GM18951 (cell line): Measurements from ENCODE around the gene GDI1.
A peak's percentile ranks its signal among the peaks of the same experiment; 100 is the strongest.

Experiments
- POLR2A ChIP-seq: IDR thresholded peaks from 4 replicates; pipeline ENCODE4 v1.6.1; 2011; ENCODE audit warnings: mild to moderate bottlenecking; ENCODE audit not compliant: insufficient read length, insufficient read depth; ENCODE audit errors: extremely low read depth
- in situ Hi-C: fragments of 300-500 bp; cut with MboI; formaldehyde crosslinking; loops from one replicate; pipeline ENCODE4 v1.12.0; 2022; ENCODE audit warnings: low sequenced_read_pairs, mixed read lengths, inconsistent platforms; ENCODE audit not compliant: unreplicated experiment

The GDI1 gene

DNA sequence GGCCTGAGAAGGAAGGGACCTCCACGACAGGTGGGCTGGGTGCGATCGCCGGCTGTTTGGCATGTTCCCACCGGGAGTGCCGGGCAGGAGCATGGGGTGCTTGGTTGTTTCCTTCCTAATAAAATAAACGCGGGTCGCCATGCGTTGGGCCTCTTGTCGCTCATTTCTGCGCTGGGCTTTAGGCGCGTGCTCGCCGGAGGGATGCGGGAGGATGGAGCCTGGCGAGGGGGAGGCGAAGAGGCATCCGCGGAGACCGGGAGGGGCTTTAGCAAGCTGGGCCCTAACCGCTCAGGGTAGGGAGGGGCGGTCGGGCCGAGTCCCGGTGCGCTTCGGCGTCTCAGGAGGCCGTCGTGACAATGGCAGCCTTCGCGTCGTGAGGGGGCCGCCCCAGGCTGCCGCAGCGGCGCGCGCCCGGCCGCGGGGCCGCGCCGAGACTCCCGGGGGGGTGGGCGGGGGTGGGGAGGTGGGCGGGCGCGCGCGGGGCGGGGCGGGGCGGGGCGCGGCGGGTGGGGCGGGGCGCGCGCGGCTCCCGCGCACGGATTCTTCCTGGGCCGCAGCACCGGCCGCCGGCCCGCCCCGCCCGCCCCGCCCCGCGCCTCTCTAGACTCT is 476 bp upstream of the GDI1 start:
- in situ Hi-C loops = no loop called here
- TF ChIP-seq POLR2A = no peak

DNA sequence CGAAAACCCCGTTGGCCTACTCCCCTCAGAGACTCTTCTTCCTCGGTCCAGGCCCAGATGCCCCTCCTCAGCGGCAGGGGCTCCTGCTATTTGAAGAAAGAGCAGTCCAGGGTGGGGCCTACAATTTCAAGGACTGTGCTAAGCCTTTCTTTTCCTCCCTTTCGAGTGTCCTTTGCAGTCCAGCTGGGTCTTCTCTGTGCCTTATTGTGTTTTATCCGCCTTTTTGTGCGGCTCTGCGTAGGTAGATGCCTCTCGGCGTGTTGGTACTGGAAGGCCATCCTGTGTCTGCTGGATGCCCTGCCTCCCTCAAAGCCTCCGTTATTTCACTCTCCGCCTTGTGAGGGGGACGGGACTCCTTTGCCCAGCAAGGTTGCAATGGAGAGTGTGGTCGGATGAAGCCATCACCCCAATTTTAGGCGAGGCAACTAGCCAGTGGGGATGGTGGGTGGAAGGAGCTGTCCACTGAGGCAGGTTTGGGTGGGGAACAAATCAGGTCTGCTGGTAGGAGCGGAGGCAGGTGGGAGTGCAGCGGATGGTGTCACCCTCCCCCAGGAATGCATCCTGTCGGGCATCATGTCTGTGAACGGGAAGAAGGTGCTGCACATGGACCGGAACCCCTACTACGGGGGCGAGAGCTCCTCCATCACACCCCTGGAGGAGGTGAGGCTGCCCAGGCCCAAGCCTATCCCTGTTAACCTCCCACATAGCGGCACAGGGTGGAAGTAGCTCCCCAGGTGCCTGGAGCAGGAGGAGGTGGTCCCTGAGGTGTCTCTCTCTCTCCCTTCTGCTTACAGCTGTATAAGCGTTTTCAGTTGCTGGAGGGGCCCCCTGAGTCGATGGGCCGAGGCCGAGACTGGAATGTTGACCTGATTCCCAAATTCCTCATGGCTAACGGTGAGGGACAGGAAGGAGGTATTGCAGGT is 1.3 kb downstream of the GDI1 start:
- TF ChIP-seq POLR2A = no peak
- in situ Hi-C loops = no loop called here

DNA sequence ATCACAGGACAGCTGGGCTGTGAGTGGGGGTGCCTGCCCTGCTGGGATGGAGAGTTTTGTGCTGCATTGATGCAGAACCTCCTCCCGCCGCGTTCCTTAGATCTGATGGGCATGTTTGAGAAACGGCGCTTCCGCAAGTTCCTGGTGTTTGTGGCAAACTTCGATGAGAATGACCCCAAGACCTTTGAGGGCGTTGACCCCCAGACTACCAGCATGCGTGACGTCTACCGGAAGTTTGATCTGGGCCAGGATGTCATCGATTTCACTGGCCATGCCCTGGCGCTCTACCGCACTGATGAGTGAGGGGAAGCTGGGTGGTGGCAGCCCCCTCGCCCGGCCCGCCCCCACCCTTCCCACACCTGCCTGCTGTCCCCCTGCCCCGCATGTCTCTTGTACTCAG is 2.9 kb downstream of the GDI1 start:
- in situ Hi-C loops = no loop called here
- TF ChIP-seq POLR2A = no peak

DNA sequence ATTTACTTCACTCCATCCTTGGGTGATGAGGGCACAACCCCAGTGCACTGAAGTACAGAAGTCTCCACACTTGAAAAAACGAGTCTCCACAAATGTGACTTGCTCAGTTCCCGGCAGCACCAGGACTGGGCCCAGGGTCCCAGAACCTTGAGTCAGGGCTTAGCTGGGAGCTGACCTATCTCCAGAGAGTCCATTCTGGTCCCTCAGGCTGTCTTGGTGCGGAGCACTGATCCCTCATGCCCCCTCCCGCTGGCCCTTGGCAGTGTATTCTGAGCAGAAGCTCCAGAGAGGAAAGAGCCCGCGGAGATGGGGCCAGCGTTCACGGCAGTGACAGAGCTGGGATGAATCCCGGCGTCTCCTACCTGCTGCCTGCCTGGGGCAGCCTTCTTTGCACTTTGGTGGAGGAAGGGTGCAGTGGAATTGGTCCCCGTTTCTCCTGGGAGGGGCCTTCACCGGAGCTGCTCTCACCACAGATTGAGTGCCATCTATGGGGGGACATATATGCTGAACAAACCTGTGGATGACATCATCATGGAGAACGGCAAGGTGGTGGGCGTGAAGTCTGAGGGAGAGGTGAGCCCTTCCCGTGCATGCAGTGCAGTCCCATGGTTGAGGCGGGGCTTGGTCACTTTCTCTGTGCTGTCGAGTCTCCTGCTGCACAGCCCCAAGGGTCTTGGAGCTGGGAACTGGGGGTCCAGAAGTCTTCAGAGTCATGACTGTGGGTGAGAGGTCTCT is 3.8 kb downstream of the GDI1 start:
- in situ Hi-C loops = no loop called here
- no peak for TF ChIP-seq POLR2A

DNA sequence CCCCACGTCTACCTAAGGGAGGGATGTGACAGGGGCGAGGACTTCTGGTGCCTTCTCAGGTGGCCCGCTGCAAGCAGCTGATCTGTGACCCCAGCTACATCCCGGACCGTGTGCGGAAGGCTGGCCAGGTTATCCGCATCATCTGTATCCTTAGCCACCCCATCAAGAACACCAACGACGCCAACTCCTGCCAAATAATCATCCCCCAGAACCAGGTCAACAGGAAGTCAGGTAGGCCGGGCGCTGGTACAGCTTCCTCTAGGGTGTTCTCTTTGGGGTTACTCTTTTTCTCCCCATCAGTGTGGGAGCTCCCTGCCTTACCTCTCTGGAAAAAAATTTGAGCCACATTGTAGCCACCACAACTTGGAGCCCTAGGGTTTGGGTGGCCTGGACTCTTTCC is 4.6 kb downstream of the GDI1 start:
- in situ Hi-C loops = no loop called here
- TF ChIP-seq POLR2A = no peak

DNA sequence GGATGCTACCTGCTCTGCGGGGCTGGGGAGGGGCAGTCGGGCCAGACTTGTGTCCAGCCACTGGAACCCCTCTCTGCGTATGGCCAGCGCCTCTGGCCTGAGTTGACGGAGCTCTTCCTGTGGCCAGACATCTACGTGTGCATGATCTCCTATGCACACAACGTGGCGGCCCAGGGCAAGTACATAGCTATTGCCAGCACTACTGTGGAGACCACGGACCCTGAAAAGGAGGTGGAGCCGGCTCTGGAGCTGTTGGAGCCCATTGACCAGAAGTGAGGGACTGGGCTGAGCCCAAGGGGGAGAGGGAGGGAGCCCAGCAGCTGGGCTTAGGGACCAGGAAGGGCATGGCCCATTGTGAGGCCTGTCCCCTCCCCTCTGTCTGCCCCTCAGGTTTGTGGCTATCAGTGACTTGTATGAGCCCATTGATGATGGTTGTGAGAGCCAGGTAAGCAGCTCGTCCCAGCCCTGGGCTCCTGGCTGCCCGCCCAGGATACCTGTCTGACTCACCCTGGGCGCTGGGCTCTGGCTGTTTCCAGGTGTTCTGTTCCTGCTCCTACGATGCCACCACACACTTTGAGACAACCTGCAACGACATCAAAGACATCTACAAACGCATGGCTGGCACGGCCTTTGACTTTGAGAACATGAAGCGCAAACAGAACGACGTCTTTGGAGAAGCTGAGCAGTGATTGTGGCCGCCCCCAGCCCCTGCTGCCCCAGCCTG is 5.2 kb downstream of the GDI1 start:
- no peak for TF ChIP-seq POLR2A
- in situ Hi-C loops = no loop called here

DNA sequence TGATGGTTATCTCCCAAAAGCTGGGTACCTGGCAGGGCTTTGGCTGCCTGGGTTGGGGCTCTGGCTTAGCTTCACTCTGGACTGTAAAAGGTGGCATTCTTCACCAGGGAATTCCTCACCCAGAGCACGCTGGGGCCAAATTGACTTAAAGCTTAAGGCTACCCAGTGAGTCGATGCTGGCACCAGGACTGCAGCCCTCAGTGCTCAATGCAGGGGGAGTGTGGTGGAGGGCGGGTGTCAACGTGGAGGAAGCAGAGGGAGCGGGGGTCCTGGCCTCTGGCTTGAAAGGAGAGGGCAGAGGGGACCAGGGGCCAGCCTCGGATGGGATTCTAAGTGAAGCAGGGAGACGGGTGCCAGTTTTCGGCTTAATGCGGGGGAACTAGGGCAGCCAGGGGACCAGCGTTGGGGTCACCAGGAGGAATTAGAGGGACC is 6.5 kb downstream of the GDI1 start:
- in situ Hi-C loops = no loop called here
- no peak for TF ChIP-seq POLR2A

DNA sequence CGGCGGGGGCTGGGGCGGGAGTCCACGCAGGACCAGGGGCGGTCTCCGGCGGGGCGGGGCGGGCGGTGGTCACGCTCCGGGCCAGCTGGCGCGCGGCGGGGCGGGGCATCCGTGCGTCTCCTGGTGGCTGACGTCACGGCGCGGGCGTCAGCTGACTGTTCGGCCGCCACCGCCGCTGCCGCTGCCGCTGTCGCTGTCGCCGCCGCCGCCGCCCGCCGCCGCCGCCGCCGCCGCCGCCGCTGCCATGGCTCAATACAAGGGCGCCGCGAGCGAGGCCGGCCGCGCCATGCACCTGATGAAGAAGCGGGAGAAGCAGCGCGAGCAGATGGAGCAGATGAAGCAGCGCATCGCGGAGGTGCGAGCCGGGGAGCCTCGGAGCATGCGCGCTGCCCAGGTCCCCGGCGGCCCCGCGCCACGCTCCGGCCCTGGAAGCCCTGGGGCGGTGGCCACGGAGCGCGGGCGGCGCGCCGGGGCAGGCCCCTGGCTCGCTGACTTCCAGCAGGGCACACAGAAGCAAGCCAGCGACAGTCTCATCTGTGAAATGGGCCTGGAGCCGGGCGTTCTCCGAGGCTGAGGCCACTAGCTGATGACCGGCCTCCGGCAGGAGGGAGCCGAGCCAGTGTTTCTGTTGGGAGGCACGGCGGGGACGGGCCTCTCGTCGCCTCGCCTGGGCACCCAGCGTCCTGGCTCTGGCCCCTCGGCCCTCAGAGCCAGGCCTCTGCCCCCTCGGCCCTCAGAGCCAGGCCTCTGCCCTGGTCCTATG is 7.2 kb downstream of the GDI1 start, which contains the start of gene FAM50A:
TSS of gene FAM50A (plus strand) at position 150 of the 763 bp plus-strand sequence. CDS start at position 245, 95 bp downstream.
- in situ Hi-C loops = no loop called here
- TF ChIP-seq POLR2A = peak; percentile 51

DNA sequence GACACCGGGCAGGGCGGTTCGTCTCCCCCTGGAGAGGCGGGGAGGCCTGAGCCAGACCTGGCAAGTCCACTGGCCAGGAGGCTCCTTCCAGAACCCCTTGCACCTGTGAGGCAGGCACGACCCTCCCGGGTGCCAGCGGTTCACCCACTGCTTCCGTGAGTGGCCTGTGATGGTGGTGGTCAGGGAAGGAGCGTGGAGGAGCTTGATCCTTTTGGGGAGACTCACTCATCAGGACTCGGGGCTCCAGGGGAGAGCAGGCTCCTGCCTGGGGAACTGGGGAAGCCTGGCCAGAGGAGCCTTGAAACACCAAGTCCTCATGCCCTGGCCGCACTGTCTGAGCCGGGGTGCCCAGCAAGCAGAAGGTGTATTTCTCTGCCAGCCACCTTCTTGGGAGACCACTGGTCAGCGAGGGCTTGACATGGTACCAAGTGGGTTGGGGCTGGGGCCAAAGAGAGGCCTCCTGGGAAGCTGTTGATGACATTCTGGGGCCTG is 7.8 kb downstream of the GDI1 start:
- no peak for TF ChIP-seq POLR2A
- in situ Hi-C loops = no loop called here

DNA sequence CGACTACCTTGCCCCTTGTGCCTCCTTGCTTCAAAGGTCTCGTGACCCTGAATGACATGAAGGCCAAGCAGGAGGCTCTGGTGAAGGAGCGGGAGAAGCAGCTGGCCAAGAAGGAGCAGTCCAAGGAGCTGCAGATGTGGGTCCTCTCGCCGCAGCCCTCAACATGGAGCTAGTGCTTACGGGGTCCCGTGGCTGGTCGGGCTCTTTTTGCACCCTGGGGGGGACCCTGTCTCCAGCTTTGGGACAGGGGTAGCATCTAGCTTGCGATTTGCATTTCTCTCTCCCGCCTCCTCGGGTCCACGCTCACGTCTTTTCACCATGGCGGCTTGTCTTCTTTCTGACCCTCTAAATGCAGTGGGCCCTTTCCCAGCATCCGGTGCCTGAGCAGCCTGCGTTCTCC is 8.8 kb downstream of the GDI1 start:
- in situ Hi-C loops = no loop called here

DNA sequence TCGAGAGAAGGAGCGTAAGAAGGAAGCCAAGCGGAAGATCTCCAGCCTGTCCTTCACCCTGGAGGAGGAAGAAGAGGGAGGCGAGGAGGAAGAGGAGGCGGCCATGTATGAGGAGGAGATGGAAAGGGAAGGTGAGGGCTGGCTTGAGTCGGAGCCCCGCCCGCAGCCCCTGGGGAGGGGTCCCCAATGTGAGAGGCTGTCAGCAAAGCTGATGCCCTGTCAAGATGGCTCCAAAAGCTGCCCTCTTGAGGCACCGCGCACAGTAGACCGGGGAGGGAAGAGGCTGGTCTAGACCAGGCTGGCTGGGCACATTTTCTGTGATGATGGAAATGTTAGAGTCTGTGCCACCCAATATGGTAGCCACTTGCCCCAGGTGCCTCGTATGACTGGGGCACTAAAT is 9.5 kb downstream of the GDI1 start:
- no peak for TF ChIP-seq POLR2A
- in situ Hi-C loops = no loop called here

More for the DNA sequence above, 8.8 kb downstream of the GDI1 start:
- no peak for TF ChIP-seq POLR2A

DNA sequence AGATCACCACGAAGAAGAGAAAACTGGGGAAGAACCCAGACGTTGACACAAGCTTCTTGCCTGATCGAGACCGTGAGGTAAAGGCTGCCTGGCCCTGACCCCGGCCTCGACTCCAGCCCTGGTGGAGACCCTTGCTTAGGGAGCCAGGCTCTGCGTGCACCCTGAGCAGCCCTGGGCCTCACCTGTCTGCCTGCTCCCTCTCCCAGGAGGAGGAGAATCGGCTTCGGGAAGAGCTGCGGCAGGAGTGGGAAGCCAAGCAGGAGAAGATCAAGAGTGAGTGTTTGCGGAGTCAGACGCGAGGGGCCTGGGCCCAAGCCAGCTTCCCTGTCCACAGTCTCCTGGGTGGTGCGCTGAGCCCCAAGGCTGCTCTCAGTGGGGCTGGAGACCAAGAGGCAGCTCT is 11.5 kb downstream of the GDI1 start:
- in situ Hi-C loops = no loop called here
- no peak for TF ChIP-seq POLR2A
